ENCODE data around the gene KCNK18. TPM values are rescaled to one million over a fixed set of nuclear protein-coding genes. Genes with fewer than 3 reads are reported as not detected.

The KCNK18 gene
- polyA plus RNA-seq, 3 donors = not detected

Other genes with a start within 250 kb of the KCNK18 start
- 10 to 100 TPM in 1 of 3 donors, 1 to 10 TPM in 2; 3.2 to 11.4 (median 4.8) TPM for gene SHTN1, start 192.3 kb upstream of the KCNK18 start, polyA plus RNA-seq
- not detected for gene VAX1, start 59.2 kb upstream of the KCNK18 start, polyA plus RNA-seq
- under 1 TPM in 2 of 3 donors, not detected in 1; 0.43 to 0.54 TPM for gene SLC18A2, start 43.6 kb downstream of the KCNK18 start, polyA plus RNA-seq
- 10 to 100 TPM in 1 of 3 donors, 1 to 10 TPM in 2; 3.8 to 11.8 (median 9.5) TPM for gene PDZD8, start 178.0 kb downstream of the KCNK18 start, polyA plus RNA-seq

Measured in adipose tissue (tissue), 3 donors.